Gastrocnemius medialis (tissue), 4 donors: Measurements from ENCODE around the gene ASAP2. TPM values are rescaled to one million over a fixed set of nuclear protein-coding genes. Genes with fewer than 3 reads are reported as not detected.
A peak's percentile ranks its signal among the peaks of the same experiment; 100 is the strongest.

Source experiments
- ATAC-seq, 2 donors: fragments of 150-250 bp; one replicate each; pipeline ENCODE4 v1.9.1; 2016
- DNase-seq, 2 donors: peaks; one replicate each; pipeline ENCODE4 v3.0.0-alpha.2; 2019
- H3K27ac ChIP-seq, 4 donors: fragments of 200-600 bp; sonication (generic); 1 replicate in 1 of 4; 2 replicates in 3 of 4; pipeline ENCODE4 v1.5.1; 2016 to 2018; ENCODE audit warnings: mild to moderate bottlenecking in 2 of 4, moderate library complexity in 1 of 4
- H3K27me3 ChIP-seq, 3 donors: fragments of 200-600 bp; sonication (generic) in 2 of 3; 1 replicate in 1 of 3; 2 replicates in 2 of 3; pipeline versions ENCODE4 v1.5.1 to v1.6.0; 2016 to 2019; ENCODE audit warnings: mild to moderate bottlenecking in 1 of 3, moderate library complexity in 1 of 3
- H3K36me3 ChIP-seq, 2 donors: fragments of 200-600 bp; sonication (generic) in 1 of 2; one replicate each; pipeline ENCODE4 v1.5.1; 2017 to 2018
- H3K4me1 ChIP-seq, 2 donors: fragments of 200-600 bp; sonication (generic) in 1 of 2; one replicate each; pipeline ENCODE4 v1.5.1; 2016 to 2017; ENCODE audit warnings: mild to moderate bottlenecking in 2 of 2
- H3K4me3 ChIP-seq, 4 donors: fragments of 200-600 bp; sonication (generic) in 3 of 4; 1 replicate in 1 of 4; 2 replicates in 3 of 4; pipeline ENCODE4 v1.5.1; 2016 to 2019; ENCODE audit warnings: mild to moderate bottlenecking in 2 of 4
- H3K9me3 ChIP-seq, 3 donors: fragments of 200-600 bp; sonication (generic) in 2 of 3; 1 replicate in 1 of 3; 2 replicates in 2 of 3; pipeline ENCODE4 v1.5.1; 2016 to 2019
- POLR2A ChIP-seq, 2 donors: fragments of 450-650 bp; IDR thresholded peaks; one replicate each; pipeline ENCODE4 v1.6.1; 2017; ENCODE audit warnings: antibody characterized with exemption in 2 of 2, mild to moderate bottlenecking in 2 of 2, moderate library complexity in 2 of 2
- in situ Hi-C, 4 donors: fragments of 200-750 bp; cut with MboI; loops; one replicate each; pipeline versions ENCODE4 v1.15.0 to v1.8.0; 2017; ENCODE audit warnings: low sequenced_read_pairs in 4 of 4
- intact Hi-C: fragments of 100-400 bp; cut with DNase I; formaldehyde crosslinking; loops from one replicate; pipeline ENCODE4 v1.15.1; 2023; ENCODE audit warnings: low total_unique reads
- total RNA-seq, 4 donors: library from RNA; depleted of rRNA; stranded (reverse); fragments of >200 nt; gene quantifications; one replicate each; pipeline versions ENCODE4 v1.1.0 to v1.2.3, GENCODE V29; 2016
- TF ChIP-seq, protein P1 (sequence below), 5 experiments: fragments of 450-650 bp in 3 of 5; fragments of 200-600 bp in 2 of 5; sonication (generic) in 2 of 5; IDR thresholded peaks in 4 of 5; conservative IDR thresholded peaks in 1 of 5; 1 replicate in 4 of 5; 2 replicates in 1 of 5; pipeline ENCODE4 v1.5.1; 2016 to 2019; ENCODE audit warnings: antibody characterized with exemption in 5 of 5, mild to moderate bottlenecking in 3 of 5, moderate library complexity in 3 of 5

ASAP2 gene
- total RNA-seq, 4 donors from 2014 or later = 1.9 to 4.0 (median 3.4) TPM

DNA sequence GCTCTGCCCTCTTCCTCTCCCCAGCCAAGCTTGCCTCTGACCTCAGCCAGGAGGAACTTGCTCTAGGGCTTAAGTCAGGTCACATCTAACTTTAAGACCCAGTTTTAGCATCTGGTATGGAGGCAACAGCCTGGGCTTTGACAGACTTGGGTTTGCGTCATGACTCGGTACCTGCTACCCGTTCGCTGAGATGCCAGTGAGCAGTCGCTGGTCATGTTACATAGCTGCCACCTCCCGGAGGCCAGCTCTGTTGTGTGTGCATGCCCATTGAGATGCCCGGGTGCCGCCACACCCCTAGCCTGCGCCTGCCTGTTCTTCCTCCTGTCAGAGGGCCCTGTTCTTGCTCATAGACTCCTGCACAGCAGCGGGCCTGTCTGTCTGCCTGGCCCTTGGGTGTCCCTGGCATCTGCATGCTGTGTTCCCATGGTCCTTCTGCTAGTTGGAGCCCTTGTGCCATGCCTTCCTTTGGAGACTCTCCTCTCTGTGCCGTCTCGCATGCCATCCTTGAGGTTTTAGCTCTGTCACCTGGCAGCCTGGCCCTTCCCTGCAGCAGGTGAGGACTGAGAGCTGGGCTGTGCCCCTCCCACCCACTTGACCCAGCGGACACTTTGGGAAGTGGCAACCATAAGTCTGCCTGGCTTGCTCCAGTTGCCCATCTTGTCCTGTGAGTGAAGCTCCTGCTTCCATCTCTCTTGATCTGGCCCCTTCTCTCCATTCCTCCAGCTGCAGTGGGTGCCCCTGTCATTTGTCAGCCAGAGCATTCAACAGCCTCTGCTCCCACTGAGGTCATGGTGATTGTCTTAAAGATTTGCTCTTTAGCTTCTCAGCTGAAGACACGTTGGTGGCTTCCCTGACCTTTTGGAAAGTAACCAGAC is 24.9 kb downstream of the ASAP2 start:
- H3K4me1 ChIP-seq = peaks cover 38 to 60% of the 10 kb centered on the region in 2 donors
- no peak for DNase-seq

DNA sequence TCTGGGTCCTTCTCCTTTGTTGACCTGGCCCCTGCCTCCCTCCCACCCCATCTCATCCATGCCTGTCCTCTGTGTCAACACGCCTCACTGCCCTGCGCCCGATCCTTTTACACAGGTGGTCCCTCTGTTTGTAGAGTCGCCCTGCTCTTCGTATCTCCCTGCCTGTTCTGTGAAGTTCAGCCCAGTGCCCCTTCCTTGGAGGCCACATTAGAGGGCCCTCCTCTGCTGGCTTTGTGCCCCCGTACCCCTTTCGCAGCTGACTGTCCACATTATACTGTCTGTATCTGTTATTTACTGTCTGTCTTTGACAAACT is 25.5 kb downstream of the ASAP2 start:
- Histone ChIP-seq H3K27ac (peak overlapping the region in 1 of 4 donors; percentile 21), H3K4me3 (no peak overlapping the region), H3K27me3 (no peaks in the 10 kb centered on the region), H3K36me3 (no peaks in the 10 kb centered on the region), H3K4me1 (peaks cover 38 to 59% of the 10 kb centered on the region in 2 donors), H3K9me3 (no peaks in the 10 kb centered on the region)
- DNase-seq (no peak), ATAC-seq (no peak)
- in situ Hi-C loops (no loop called here), intact Hi-C loops (no loop called here)
- no peak for TF ChIP-seq POLR2A (IDR thresholded peaks at IDR 0.05)
- TF ChIP-seq, protein P1, sequence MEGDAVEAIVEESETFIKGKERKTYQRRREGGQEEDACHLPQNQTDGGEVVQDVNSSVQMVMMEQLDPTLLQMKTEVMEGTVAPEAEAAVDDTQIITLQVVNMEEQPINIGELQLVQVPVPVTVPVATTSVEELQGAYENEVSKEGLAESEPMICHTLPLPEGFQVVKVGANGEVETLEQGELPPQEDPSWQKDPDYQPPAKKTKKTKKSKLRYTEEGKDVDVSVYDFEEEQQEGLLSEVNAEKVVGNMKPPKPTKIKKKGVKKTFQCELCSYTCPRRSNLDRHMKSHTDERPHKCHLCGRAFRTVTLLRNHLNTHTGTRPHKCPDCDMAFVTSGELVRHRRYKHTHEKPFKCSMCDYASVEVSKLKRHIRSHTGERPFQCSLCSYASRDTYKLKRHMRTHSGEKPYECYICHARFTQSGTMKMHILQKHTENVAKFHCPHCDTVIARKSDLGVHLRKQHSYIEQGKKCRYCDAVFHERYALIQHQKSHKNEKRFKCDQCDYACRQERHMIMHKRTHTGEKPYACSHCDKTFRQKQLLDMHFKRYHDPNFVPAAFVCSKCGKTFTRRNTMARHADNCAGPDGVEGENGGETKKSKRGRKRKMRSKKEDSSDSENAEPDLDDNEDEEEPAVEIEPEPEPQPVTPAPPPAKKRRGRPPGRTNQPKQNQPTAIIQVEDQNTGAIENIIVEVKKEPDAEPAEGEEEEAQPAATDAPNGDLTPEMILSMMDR (IDR thresholded peaks at IDR 0.05 in 4 of 5, conservative IDR thresholded peaks at IDR 0.05 in 1 of 5) = no peak

More for the DNA sequence above, 24.9 kb downstream of the ASAP2 start:
- H3K27ac ChIP-seq = peak overlapping the region in 1 of 4 donors; percentile 36
- intact Hi-C loops = no loop called here
- H3K4me3 ChIP-seq = no peak overlapping the region
- TF ChIP-seq, protein P1 (IDR thresholded peaks at IDR 0.05 in 4 of 5, conservative IDR thresholded peaks at IDR 0.05 in 1 of 5) = no peak
- no peak for TF ChIP-seq POLR2A (IDR thresholded peaks at IDR 0.05)
- in situ Hi-C loops = no loop called here
- ATAC-seq = no peak
- H3K36me3 ChIP-seq = no peaks in the 10 kb centered on the region
- no peaks in the 10 kb centered on the region for H3K27me3 ChIP-seq
- no peaks in the 10 kb centered on the region for H3K9me3 ChIP-seq

DNA sequence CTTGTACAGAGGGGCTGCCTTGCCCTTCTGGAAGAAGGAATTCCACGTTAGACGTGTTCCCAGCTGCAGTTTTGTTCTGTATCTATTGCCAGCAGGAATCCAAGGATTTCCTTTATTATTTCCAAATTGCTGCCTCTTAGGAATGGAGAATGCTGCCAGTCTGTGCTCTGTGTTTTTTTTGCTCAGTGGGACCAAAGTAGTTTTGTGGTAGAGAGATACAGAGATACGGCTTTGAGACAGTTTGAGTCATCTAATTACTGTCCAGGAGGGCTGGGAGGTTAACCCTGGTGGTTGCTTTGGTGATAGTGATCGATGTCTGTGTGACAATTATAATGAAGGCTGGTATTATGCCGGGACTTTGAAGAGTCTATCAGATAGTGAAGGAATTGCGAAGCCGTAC is 26.3 kb downstream of the ASAP2 start:
- TF ChIP-seq, protein P1 (IDR thresholded peaks at IDR 0.05 in 4 of 5, conservative IDR thresholded peaks at IDR 0.05 in 1 of 5) = no peak
- no peak for TF ChIP-seq POLR2A (IDR thresholded peaks at IDR 0.05)
- ATAC-seq (no peak), DNase-seq (no peak)
- in situ Hi-C loops = no loop called here
- peaks cover 38 to 52% of the 10 kb centered on the region in 2 donors for H3K4me1 ChIP-seq
- peak overlapping the region in 2 of 4 donors; percentile 9 to 78 for H3K27ac ChIP-seq
- intact Hi-C loops = no loop called here
- H3K4me3 ChIP-seq = no peak overlapping the region
- no peaks in the 10 kb centered on the region for H3K9me3 ChIP-seq
- H3K36me3 ChIP-seq = no peaks in the 10 kb centered on the region
- no peaks in the 10 kb centered on the region for H3K27me3 ChIP-seq

DNA sequence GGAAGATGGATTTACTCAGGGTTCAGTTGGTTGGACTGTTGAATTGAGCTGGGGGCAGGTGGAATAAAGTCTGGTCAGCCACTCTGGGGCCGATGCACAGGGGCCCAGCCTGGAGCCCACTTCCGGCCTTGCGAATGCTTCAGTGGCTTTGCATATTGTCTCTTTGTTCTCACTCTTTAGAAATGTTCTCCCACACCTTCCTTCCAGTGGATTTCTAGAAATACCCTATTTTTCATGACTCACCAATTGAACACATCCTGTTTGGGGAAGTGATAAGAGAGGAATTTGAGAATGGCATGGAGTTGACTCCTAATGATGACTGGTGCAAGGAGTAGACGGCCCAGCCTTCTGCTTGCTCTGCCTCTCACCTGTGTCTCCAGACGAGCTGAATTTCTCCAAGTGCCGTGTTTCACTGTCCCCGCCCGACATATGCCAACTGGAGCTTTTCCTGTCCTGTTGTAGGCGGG is 28.1 kb downstream of the ASAP2 start:
- in situ Hi-C loops = no loop called here
- intact Hi-C loops = no loop called here
- Histone ChIP-seq H3K27ac (peak overlapping the region; percentile 54 to 78 (median 68)), H3K4me3 (no peak overlapping the region), H3K4me1 (peaks cover 34 to 49% of the 10 kb centered on the region in 2 donors), H3K36me3 (no peaks in the 10 kb centered on the region), H3K9me3 (no peaks in the 10 kb centered on the region), H3K27me3 (no peaks in the 10 kb centered on the region)
- DNase-seq = no peak
- TF ChIP-seq POLR2A (IDR thresholded peaks at IDR 0.05) = no peak
- TF ChIP-seq, protein P1 (IDR thresholded peaks at IDR 0.05 in 4 of 5, conservative IDR thresholded peaks at IDR 0.05 in 1 of 5) = no peak
- peak; percentile 48 to 53 for ATAC-seq
